Epidermal melanocyte (primary cell): ENCODE results near the gene ATOH8.

Experiments used
- DNase-seq: peaks from one replicate; pipeline ENCODE4 v3.0.0; 2011; ENCODE audit warnings: low spot score; ENCODE audit not compliant: insufficient read length

ATOH8 gene

GRCh38 chr2:85800586-85800985 lies 46.8 kb downstream of the ATOH8 start:
- no peak for DNase-seq

GRCh38 chr2:85801871-85802270 lies 48.1 kb downstream of the ATOH8 start:
- DNase-seq = no peak

GRCh38 chr2:85802354-85803103 lies 48.7 kb downstream of the ATOH8 start:
- no peak for DNase-seq

- DNase-seq = no peak
These were observed 50.1 kb downstream of the ATOH8 start for GRCh38 chr2:85803704-85804425.

GRCh38 chr2:85804583-85804982 lies 50.8 kb downstream of the ATOH8 start:
- DNase-seq = peak; percentile 64

- no peak for DNase-seq
These were observed 52.7 kb downstream of the ATOH8 start for GRCh38 chr2:85806358-85807118.

GRCh38 chr2:85807756-85808155 lies 54.0 kb downstream of the ATOH8 start:
- DNase-seq = no peak

GRCh38 chr2:85810371-85811179 lies 56.8 kb downstream of the ATOH8 start:
- no peak for DNase-seq

GRCh38 chr2:85811180-85812093 lies 57.6 kb downstream of the ATOH8 start:
- DNase-seq = no peak

GRCh38 chr2:85812094-85812735 lies 58.4 kb downstream of the ATOH8 start:
- DNase-seq = no peak

- DNase-seq = no peak
These were observed 59.6 kb downstream of the ATOH8 start for GRCh38 chr2:85813211-85813981.

- DNase-seq = peak; percentile 79
These were observed 60.4 kb downstream of the ATOH8 start for GRCh38 chr2:85813982-85814801.

GRCh38 chr2:85814802-85815550 lies 61.2 kb downstream of the ATOH8 start:
- DNase-seq = no peak

- no peak for DNase-seq
These were observed 66.2 kb downstream of the ATOH8 start for GRCh38 chr2:85819811-85820510.

- no peak for DNase-seq
These were observed 69.0 kb downstream of the ATOH8 start for GRCh38 chr2:85822766-85823165.

GRCh38 chr2:85823951-85824350 lies 70.2 kb downstream of the ATOH8 start:
- DNase-seq = no peak
